Measurements from ENCODE around the gene DNAJB14. TPM values are rescaled to one million over a fixed set of nuclear protein-coding genes. Genes with fewer than 3 reads are reported as not detected.
A peak's percentile ranks its signal among the peaks of the same experiment; 100 is the strongest.

The DNAJB14 gene
- total RNA-seq, 2 donors from 2014 or later: 46.1 to 60.5 TPM

DNA sequence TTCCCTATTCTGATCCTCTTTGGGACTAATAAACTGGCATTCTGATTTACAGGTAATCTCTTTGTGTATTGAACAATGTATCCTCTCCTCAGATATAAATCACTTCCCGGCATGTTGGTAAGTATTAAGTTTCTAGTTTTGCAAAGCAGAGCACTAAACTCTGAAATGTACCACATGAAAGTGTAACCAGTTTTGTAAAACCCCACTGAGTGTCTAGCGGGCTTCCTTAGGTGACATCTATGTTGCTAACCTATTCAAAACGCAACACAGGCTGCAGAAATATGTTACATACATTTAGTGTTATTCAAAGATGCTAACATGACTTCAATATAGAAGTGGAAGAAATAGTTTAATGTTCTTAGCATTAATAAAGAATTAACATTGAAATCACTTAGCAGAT lies 25.2 kb downstream of the DNAJB14 start:
- peaks cover 14% of the 10 kb centered on the region for H3K4me1 Mint-ChIP-seq (ENCODE audit: low read depth)
- H3K9me3 Mint-ChIP-seq: peaks cover 1 to 5% of the 10 kb centered on the region in 2 donors
- DNase-seq (peak in 1 of 2 donors; percentile 6), ATAC-seq (replicated peaks in 1 of 2) (peak; percentile 81 to 84)
- H3K27ac Mint-ChIP-seq: peak overlapping the region; percentile 2
- H3K27me3 Mint-ChIP-seq (ENCODE audit: low read depth): no peaks in the 10 kb centered on the region
- peak overlapping the region; percentile 34 to 35 for H3K4me3 Mint-ChIP-seq
- H3K36me3 Mint-ChIP-seq (ENCODE audit: insufficient read depth in 2 of 2): peaks cover 16 to 25% of the 10 kb centered on the region in 2 donors

DNA sequence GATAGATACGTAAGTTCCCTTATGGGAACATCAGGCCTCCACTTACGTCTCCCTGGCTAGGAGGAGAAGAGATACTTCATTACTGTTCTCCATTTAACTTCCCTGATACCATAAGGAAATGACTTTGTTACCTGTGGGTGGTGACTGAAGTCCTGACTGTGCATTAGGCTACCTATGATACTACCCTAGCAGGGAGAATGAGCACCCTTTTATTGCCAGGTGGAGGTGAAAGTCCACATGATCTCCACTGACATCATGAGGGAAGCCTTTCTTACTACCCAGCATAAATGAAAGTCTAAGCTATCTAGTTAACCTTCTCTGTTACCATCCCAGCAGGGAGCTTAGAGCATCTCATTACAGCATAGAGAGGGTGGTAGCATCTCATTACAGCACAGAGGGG lies 27.8 kb downstream of the DNAJB14 start:
- no peak for ATAC-seq (replicated peaks in 1 of 2)
- no peak for DNase-seq
- H3K4me1 Mint-ChIP-seq (ENCODE audit: low read depth): peaks cover 9% of the 10 kb centered on the region
- peaks cover 1 to 8% of the 10 kb centered on the region in 2 donors for H3K9me3 Mint-ChIP-seq
- no peak overlapping the region for H3K4me3 Mint-ChIP-seq
- H3K36me3 Mint-ChIP-seq (ENCODE audit: insufficient read depth in 2 of 2): peaks cover 16 to 33% of the 10 kb centered on the region in 2 donors
- H3K27ac Mint-ChIP-seq: peak overlapping the region; percentile 73
- no peaks in the 10 kb centered on the region for H3K27me3 Mint-ChIP-seq (ENCODE audit: low read depth)

DNA sequence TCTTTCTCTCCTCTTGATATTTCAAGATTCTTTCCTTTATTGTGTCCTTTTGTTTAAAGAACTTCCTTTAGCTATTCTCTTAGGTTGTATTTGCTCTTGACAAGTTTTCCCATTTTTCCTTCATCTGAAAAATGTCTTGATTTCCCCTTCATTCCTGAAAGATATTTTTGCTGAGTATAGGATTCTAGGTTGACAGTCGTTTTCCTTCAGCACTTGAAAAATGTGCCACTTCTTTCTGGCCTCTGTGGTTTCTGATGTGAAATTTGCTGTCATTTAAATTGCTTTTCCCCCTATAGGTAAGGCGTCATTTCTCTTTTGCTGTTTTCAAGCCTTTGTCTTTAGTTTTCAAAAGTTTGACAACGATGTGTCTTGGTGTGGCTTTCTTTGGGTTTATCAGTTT lies 28.8 kb downstream of the DNAJB14 start:
- Mint-ChIP-seq H3K36me3 (ENCODE audit: insufficient read depth in 2 of 2) (peaks cover 18 to 31% of the 10 kb centered on the region in 2 donors), H3K4me1 (ENCODE audit: low read depth) (peaks cover 9% of the 10 kb centered on the region), H3K4me3 (no peak overlapping the region), H3K9me3 (peaks cover 1 to 8% of the 10 kb centered on the region in 2 donors), H3K27ac (peak overlapping the region; percentile 22), H3K27me3 (ENCODE audit: low read depth) (no peaks in the 10 kb centered on the region)
- ATAC-seq (replicated peaks in 1 of 2): no peak
- no peak for DNase-seq

DNA sequence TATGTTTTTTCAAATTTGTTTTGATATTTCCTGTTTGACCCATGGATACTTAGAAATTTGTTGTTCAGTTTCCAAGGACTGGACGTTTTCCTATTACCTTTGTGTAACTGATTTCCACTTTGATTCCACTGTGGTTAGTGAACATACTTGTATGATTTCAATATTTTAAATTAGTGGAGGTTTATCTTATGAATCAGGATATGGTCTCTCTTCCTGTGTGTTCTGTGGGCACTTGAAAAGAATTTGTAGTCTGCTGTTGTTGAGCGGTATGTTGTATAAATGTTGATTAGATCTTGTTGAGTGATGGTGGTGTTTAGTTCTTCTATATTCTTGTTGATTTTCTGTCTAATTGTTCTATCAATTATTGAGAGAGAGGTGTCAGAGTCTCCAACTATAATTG lies 31.0 kb downstream of the DNAJB14 start:
- no peaks in the 10 kb centered on the region for H3K4me1 Mint-ChIP-seq (ENCODE audit: low read depth)
- DNase-seq (no peak), ATAC-seq (replicated peaks in 1 of 2) (no peak)

DNA sequence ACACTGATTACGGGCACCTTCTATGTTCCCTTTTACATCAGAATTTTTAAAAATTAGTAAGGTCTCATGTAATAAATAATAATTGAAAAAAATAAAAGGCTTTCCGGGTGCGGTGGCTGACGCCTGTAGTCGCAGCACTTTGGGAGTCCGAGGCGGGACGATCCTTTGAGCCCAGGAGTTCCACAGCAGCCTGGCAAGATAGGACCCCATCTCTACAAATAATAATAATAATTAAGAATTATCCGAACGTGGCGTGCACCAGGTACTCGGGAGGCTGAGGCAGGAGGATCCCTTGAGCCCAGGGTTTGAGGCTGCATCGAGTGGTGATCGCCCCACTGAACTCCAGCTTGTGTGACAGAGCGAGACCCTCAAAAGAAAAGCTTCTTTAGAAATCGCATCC lies 51.4 kb downstream of the DNAJB14 start:
- DNase-seq (no peak), ATAC-seq (replicated peaks in 1 of 2) (no peak)
- Mint-ChIP-seq H3K4me1 (ENCODE audit: low read depth) (peaks cover 40% of the 10 kb centered on the region), H3K27me3 (ENCODE audit: low read depth) (no peaks in the 10 kb centered on the region), H3K27ac (peak overlapping the region; percentile 94), H3K4me3 (peak overlapping the region; percentile 89 to 95), H3K36me3 (ENCODE audit: insufficient read depth in 2 of 2) (no peaks in the 10 kb centered on the region), H3K9me3 (no peaks in the 10 kb centered on the region)

More for the DNA sequence above, 31.0 kb downstream of the DNAJB14 start:
- peaks cover 18 to 27% of the 10 kb centered on the region in 2 donors for H3K36me3 Mint-ChIP-seq (ENCODE audit: insufficient read depth in 2 of 2)
- H3K27ac Mint-ChIP-seq: peak overlapping the region; percentile 47
- no peaks in the 10 kb centered on the region for H3K27me3 Mint-ChIP-seq (ENCODE audit: low read depth)
- H3K4me3 Mint-ChIP-seq: no peak overlapping the region
- peaks cover 1 to 8% of the 10 kb centered on the region in 2 donors for H3K9me3 Mint-ChIP-seq

DNA sequence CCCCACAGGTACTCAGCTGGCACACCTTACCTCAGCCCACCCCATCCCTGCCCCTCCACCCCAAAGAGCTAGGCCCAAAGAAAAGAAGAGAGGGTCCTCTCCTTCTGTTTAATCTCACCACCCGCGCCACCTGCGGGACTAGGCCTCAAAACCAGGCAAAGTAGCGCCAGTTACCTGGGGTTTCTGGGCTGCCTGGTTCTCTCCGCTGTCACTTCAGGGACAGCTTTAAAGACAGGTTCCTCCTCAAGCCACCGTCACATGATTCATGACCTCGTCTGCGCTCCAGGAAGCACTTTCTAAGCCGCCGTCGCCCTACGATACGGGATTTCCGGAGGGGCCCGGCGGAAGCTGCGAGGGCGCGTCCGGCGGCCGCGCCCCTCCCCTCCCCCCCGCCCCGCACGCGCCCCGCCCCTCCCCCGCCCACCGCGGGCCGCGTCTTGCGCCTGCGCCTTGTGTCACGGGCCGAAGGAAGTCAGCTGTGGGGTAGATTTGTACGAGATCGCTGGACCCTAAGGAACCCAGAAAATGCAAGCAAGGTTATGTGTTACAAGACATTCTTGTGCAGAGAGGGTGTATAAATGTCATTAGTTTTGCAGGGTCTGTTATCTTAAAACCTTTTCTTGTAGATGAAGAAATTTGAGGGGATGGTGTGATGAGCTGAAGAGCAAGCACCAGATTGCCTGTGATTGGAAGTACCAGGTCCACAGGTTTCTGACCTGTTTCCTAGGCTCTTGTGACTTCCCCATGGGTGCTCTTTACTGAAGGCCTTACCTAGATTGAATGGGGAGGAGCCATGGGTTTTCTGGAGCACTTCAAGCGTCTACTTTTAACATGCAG lies 52.0 kb downstream of the DNAJB14 start, which contains the start of gene LAMTOR3:
LAMTOR3 (minus strand) TSS at position 267 of the 837 bp plus-strand sequence. CDS start 464 bp downstream, outside the sequence.
- Mint-ChIP-seq H3K9me3 (no peaks in the 10 kb centered on the region), H3K27me3 (ENCODE audit: low read depth) (no peaks in the 10 kb centered on the region)
- peak; percentile 100 for ATAC-seq (replicated peaks in 1 of 2)

DNA sequence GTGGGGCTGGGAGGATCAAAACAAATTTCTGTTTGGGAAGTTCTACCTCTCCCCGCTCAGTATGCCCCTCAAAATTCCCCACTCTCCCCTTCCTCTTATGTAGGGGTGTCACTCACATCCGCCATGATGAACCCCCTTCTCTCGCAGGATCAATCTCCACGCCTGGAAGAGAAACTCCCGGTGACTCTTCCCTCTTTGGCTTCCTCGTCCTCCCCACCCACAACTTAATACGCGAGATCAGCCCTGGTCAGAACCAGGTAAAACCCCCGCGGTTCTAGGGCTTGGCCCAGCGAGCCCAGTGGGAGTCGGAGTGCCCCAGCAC lies 52.6 kb downstream of the DNAJB14 start:
- H3K4me3 Mint-ChIP-seq: peak overlapping the region; percentile 89 to 95
- no peaks in the 10 kb centered on the region for H3K36me3 Mint-ChIP-seq (ENCODE audit: insufficient read depth in 2 of 2)
- ATAC-seq (replicated peaks in 1 of 2) (no peak), DNase-seq (no peak)
- H3K27ac Mint-ChIP-seq: peak overlapping the region; percentile 87
- H3K4me1 Mint-ChIP-seq (ENCODE audit: low read depth): peaks cover 40% of the 10 kb centered on the region
- no peaks in the 10 kb centered on the region for H3K9me3 Mint-ChIP-seq
- H3K27me3 Mint-ChIP-seq (ENCODE audit: low read depth): no peaks in the 10 kb centered on the region

More for the DNA sequence above, 52.0 kb downstream of the DNAJB14 start, which contains the start of gene LAMTOR3:
- Mint-ChIP-seq H3K27ac (peak within 1 kb of the TSS; percentile 94), H3K4me3 (peak within 1 kb of the TSS; percentile 89 to 95), H3K36me3 (ENCODE audit: insufficient read depth in 2 of 2) (no peaks in the 10 kb centered on the region), H3K4me1 (ENCODE audit: low read depth) (peaks cover 40% of the 10 kb centered on the region)
- DNase-seq: peak; percentile 89 to 92

DNA sequence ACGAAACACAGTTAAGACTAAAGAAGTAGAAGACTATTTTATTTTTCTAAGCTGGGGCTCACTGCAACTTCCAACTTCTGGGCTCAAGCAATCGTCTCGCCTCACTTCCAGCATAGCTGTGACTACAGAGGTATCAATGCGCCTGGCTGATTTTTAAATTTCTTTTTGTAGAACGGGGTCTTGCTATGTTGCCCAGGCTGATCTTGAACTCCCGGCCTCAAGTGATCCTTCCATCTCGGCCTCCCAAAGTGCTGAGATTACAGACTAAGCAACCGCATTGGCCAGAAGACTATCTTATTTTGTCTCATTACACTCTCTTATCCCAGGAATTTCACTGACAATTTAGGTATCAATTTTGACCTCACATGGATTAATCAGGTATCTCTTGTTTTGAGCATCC lies 53.4 kb downstream of the DNAJB14 start:
- Mint-ChIP-seq H3K4me1 (ENCODE audit: low read depth) (peaks cover 40% of the 10 kb centered on the region), H3K27me3 (ENCODE audit: low read depth) (no peaks in the 10 kb centered on the region), H3K4me3 (peak overlapping the region; percentile 89 to 95), H3K36me3 (ENCODE audit: insufficient read depth in 2 of 2) (no peaks in the 10 kb centered on the region), H3K27ac (peak overlapping the region; percentile 47), H3K9me3 (no peaks in the 10 kb centered on the region)
- ATAC-seq (replicated peaks in 1 of 2) (no peak), DNase-seq (no peak)

DNA sequence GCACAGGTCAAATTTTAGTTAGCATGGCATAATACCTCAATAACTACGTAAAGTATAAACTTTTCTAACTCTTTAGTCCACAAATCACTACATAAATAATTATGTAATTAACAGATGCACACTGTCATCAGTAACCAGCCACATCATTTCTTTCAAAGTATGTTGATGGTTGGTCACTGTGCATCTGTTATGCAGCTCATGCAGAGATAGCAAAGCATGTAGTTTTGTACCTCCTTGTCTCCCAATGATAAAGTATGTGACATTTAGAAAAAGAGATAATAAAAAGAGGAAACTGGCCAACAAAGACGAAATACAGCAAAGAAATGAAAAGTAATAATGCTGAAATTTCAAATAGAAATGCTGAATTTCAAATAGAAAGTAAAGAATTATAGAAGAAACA lies 55.1 kb downstream of the DNAJB14 start:
- Mint-ChIP-seq H3K27ac (peak overlapping the region; percentile 85), H3K4me3 (peak overlapping the region in 1 of 2 donors; percentile 61), H3K27me3 (ENCODE audit: low read depth) (no peaks in the 10 kb centered on the region), H3K4me1 (ENCODE audit: low read depth) (peaks cover 40% of the 10 kb centered on the region), H3K9me3 (no peaks in the 10 kb centered on the region), H3K36me3 (ENCODE audit: insufficient read depth in 2 of 2) (peaks cover 0 to under 1% of the 10 kb centered on the region in 2 donors)
- DNase-seq (no peak), ATAC-seq (replicated peaks in 1 of 2) (no peak)

DNA sequence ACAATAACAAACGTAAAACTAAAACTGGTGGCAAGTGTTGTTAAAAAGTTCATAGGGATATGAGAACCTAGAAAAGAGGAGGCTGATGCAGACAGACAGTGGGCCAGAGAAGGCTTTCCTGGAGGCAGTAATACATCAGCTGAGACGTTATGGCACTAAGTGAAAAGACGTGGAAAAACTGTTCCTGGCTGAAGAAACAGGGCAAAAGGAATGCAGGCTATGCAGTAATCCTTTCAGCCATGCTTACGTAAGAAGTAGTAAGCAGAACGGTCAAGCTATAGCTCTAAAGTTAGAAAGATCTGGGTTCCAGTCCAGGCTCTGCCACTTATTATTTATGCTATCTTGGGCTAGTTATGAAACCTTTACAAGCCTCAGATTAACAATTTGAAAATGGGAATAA lies 58.6 kb downstream of the DNAJB14 start:
- ATAC-seq (replicated peaks in 1 of 2) (no peak), DNase-seq (no peak)
- H3K4me3 Mint-ChIP-seq: no peak overlapping the region
- H3K36me3 Mint-ChIP-seq (ENCODE audit: insufficient read depth in 2 of 2): peaks cover 0 to 8% of the 10 kb centered on the region in 2 donors
- H3K4me1 Mint-ChIP-seq (ENCODE audit: low read depth): peaks cover 25% of the 10 kb centered on the region
- H3K27me3 Mint-ChIP-seq (ENCODE audit: low read depth): no peaks in the 10 kb centered on the region
- no peaks in the 10 kb centered on the region for H3K9me3 Mint-ChIP-seq
- H3K27ac Mint-ChIP-seq: no peak overlapping the region

DNA sequence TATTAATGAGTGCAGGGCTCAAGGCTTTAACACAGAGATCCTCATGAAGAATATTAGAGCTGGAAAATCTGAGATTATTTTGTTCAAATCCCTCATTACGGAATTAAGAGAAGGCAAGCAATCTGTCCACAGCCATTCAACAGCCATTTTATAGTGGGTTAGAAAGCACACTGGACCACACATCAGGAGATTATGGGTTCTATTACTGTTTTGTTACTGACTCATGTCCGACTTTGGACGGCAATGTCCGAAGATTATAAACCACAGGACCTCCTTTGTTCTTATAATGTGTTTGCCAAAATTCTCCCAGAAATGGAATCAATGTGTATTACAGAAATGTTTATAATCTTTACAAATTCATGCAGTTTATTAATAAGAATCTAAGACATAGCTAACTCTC lies 60.3 kb downstream of the DNAJB14 start:
- Mint-ChIP-seq H3K27me3 (ENCODE audit: low read depth) (no peaks in the 10 kb centered on the region), H3K4me1 (ENCODE audit: low read depth) (peaks cover 11% of the 10 kb centered on the region), H3K4me3 (no peak overlapping the region), H3K36me3 (ENCODE audit: insufficient read depth in 2 of 2) (peaks cover 0 to 11% of the 10 kb centered on the region in 2 donors), H3K9me3 (no peaks in the 10 kb centered on the region), H3K27ac (no peak overlapping the region)
- ATAC-seq (replicated peaks in 1 of 2) (no peak), DNase-seq (no peak)

DNA sequence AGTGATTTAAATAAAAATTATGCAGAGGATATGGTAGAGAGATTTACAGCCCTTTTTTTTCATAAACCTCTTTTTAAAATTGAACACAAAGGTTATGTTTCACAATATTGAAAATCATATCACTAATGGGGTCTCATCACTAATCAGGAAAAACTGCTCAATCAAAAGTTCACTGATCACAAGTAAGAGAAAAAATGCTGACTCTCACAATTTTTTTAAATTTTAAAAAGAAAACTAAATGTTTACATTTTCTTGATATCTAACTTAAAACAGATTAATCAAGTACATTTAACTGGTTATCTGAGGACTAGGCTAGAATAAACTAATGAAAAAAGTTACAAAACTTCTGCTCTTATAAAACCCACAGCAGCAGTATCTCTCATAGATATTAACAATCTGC lies 60.7 kb downstream of the DNAJB14 start:
- Mint-ChIP-seq H3K27ac (no peak overlapping the region), H3K4me3 (no peak overlapping the region), H3K9me3 (no peaks in the 10 kb centered on the region), H3K4me1 (ENCODE audit: low read depth) (peaks cover 7% of the 10 kb centered on the region), H3K27me3 (ENCODE audit: low read depth) (no peaks in the 10 kb centered on the region), H3K36me3 (ENCODE audit: insufficient read depth in 2 of 2) (peaks cover 0 to 11% of the 10 kb centered on the region in 2 donors)
- ATAC-seq (replicated peaks in 1 of 2) (no peak), DNase-seq (no peak)

DNA sequence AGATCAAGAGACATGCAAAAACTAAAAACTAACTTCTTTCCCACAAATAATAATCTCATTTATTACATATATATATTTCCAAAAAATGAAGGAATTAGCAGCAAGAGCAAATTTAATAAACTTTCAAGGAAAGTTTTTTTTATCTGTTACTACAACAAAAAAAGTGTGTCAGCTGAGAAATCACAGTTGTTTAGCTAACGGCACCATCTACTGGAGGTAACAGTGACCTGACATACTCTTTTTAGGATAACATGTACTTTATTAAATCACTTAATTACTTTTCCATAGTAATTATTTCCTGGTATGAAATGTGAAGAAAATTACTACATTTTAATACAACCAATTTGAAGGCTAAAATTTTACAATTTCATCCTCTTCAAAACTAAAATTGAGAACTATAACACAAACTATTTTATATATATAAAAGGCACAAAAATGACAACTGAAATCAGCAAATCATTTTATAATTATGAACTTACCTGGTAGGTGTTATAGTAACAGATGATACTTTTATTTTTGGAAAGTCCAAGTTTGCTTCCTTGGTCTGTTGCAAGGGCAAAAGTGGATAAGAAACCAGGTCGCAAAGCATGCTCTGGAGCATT lies 61.3 kb downstream of the DNAJB14 start:
- DNase-seq (peak; percentile 28 to 34), ATAC-seq (replicated peaks in 1 of 2) (no peak)
- Mint-ChIP-seq H3K9me3 (no peaks in the 10 kb centered on the region), H3K4me3 (no peak overlapping the region), H3K4me1 (ENCODE audit: low read depth) (peaks cover 2% of the 10 kb centered on the region), H3K27ac (no peak overlapping the region), H3K27me3 (ENCODE audit: low read depth) (no peaks in the 10 kb centered on the region), H3K36me3 (ENCODE audit: insufficient read depth in 2 of 2) (peaks cover 0 to 14% of the 10 kb centered on the region in 2 donors)
